Fibroblast of lung (primary cell): Measurements from ENCODE around the gene BMPR1B.

Experiments
- EZH2 ChIP-seq: IDR thresholded peaks from 2 replicates; pipeline ENCODE4 v1.5.1; 2012; ENCODE audit warnings: low read length, control low read depth, mild to moderate bottlenecking; ENCODE audit errors: missing control alignments
- TF ChIP-seq, protein P1 (sequence below), 2 donors: IDR thresholded peaks in 1 of 2; conservative IDR thresholded peaks in 1 of 2; 1 replicate in 1 of 2; 2 replicates in 1 of 2; pipeline ENCODE4 v1.5.1; 2011 to 2012; ENCODE audit warnings: low read length in 2 of 2, control low read depth in 1 of 2, inconsistent platforms in 1 of 2, low read depth in 1 of 2, mild to moderate bottlenecking in 1 of 2

DNA sequence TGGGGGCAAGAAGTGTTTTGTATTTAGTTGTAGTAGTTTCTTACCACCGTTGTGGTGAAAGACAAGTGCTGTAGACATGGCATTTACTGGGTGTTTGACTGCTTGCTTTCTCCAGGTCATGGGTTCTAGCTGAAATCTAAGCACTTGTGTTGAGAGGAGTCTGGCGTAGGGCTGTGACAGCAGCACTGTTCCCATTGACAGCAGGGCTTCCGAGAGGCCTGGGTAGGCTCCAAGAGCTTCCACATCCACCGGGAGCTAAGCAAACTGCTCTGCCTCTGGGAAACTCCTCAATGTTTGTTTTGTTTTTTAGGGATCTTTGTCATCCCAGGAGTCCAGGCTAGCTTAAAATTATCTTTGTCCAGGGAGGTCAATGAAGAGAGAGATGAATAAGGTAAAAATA, 44.3 kb downstream of the BMPR1B start:
- TF ChIP-seq, protein P1, sequence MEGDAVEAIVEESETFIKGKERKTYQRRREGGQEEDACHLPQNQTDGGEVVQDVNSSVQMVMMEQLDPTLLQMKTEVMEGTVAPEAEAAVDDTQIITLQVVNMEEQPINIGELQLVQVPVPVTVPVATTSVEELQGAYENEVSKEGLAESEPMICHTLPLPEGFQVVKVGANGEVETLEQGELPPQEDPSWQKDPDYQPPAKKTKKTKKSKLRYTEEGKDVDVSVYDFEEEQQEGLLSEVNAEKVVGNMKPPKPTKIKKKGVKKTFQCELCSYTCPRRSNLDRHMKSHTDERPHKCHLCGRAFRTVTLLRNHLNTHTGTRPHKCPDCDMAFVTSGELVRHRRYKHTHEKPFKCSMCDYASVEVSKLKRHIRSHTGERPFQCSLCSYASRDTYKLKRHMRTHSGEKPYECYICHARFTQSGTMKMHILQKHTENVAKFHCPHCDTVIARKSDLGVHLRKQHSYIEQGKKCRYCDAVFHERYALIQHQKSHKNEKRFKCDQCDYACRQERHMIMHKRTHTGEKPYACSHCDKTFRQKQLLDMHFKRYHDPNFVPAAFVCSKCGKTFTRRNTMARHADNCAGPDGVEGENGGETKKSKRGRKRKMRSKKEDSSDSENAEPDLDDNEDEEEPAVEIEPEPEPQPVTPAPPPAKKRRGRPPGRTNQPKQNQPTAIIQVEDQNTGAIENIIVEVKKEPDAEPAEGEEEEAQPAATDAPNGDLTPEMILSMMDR (conservative IDR thresholded peaks at IDR 0.05 in 1 of 2, IDR thresholded peaks at IDR 0.05 in 1 of 2; ENCODE audit: low read depth in 1 of 2, low read length in 2 of 2) = no peak
- TF ChIP-seq EZH2 = no peak
